ENCODE measurements around the gene EPOP.

The EPOP gene

DNA sequence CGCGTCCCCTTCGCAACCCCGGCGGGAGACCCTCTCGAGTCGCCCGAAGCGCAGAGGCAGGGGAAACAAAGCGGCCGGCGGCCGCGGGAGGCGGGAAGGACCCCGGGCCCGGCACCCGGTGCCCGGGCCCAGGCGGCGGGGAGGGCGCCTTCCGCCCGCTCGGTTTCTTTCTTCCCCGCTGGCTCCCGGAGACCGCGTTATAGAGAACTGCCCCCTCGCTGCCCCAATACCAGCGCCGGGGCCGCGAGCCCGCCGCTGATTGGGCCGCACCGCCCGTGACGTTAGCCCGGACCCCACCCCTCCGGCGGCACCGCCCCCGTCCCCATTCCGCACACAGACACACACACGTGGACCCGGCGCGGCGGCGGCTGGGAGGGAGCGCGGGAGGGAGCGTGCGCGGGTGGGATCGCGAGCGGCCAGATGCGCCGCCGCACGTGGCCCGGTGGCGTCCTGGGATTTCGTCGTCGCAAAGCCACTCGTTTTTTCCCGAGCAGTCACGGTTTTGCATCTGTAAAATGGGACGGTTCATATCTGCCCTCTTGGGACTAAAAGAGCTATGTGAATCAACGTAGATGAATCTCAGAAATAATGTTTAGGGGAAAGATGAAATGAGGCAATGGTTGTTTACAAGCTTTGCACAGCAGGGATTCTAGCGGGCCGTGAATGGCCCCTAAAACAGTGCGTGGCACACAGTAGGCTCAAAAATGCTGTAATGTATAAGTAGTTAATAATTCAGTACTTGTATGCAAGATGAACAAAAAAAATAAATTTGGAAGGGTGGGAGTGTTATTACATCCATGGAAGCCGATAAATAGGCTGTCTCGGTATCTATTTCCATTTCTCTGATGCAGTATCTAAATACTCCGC lies at the start of gene EPOP:
EPOP (minus strand) TSS at position 209 of the 867 bp plus-strand sequence. CDS start 462 bp downstream, outside the sequence.
- DNase-seq (ENCODE audit: low read depth in 2 of 2) = peak; percentile 60 to 61

DNA sequence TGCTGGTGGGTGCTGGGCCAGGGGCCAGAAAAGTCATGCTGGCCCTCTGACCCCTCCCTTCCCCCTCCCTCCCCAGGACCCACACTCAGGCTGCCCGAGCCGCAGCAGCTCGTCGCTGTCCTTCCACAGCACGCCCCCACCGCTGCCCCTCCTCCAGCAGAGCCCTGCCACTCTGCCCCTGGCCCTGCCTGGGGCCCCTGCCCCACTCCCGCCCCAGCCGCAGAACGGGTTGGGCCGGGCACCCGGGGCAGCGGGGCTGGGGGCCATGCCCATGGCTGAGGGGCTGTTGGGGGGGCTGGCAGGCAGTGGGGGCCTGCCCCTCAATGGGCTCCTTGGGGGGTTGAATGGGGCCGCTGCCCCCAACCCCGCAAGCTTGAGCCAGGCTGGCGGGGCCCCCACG lies 47.0 kb upstream of the EPOP start:
- DNase-seq (ENCODE audit: low read depth in 2 of 2) = no peak

DNA sequence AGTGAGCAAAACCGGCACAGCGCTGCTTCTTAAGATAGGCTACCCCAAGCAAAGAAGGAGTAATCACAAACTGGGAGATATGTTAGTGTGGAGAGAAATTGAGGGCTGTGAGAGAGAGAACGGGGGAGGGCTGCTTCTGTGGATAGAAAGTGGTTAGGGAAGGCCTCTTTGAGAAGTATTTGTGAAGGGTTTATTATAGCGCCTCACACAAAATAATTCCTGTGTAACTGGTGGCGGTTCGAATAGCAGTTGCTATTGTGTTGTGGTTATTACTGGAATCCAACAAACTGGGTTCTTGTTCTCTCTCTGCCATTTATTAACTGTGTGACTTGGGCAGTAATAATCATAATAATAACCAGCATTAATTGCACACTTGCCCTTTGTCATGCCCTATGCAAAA lies 46.2 kb upstream of the EPOP start:
- no peak for DNase-seq (ENCODE audit: low read depth in 2 of 2)

DNA sequence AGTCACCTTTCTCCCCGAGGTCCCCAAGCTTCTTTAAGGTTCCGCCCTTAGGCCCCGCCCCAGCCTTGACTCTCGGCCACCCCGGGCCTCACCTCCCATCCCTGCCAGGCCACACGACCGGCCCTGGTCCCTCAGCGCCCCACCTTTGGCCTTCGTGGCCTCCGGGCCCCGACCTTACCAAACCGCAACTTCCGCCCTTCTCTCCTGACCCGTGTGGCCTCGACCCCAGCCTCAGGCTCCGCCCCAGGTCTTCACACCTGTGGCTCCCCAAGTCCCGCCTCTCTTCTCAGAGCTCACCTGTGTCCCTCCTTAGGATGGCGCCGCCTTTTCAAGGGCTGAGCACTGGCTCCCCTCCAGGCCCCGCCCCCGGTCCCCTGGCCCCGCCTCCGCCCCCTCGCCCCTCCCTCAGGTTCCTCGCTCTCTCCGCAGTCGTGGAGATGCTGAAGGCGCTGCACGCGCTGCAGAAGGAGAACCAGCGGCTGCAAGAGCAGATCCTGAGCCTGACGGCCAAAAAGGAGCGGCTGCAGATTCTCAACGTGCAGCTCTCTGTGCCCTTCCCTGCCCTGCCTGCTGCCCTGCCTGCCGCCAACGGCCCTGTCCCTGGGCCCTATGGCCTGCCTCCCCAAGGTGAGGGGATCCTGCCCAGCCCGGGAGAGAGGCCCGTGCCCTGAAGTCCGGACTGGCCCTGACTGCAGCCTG lies 45.3 kb upstream of the EPOP start:
- no peak for DNase-seq (ENCODE audit: low read depth in 2 of 2)

DNA sequence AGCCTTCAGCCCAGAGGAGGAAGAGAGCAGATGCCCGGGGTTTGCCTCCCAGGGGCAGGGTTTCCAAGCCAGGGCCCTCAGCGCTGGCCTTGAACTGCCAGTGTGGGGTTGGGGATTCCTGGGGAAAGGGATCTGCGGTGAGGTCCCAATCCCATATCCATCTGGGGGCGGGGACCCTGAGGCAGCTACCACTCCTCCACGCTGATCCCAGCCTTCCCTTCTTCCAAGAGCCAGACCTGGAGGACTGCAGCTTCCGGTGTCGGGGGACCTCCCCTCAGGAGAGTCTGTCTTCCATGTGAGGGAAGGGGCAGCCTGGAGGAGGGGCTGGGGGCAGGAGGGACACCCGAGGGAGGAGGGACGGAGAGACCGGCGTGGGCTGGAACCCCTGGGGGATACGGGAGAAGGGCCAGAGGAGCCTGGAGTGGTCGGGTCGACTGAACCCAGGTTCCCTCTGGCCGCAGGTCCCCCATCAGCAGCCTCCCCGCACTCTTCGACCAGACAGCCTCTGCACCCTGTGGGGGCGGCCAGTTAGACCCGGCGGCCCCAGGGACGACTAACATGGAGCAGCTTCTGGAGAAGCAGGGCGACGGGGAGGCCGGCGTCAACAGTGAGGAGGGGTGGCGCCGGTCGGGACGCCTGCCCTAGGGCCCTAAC lies 44.7 kb upstream of the EPOP start:
- DNase-seq (ENCODE audit: low read depth in 2 of 2) = no peak

DNA sequence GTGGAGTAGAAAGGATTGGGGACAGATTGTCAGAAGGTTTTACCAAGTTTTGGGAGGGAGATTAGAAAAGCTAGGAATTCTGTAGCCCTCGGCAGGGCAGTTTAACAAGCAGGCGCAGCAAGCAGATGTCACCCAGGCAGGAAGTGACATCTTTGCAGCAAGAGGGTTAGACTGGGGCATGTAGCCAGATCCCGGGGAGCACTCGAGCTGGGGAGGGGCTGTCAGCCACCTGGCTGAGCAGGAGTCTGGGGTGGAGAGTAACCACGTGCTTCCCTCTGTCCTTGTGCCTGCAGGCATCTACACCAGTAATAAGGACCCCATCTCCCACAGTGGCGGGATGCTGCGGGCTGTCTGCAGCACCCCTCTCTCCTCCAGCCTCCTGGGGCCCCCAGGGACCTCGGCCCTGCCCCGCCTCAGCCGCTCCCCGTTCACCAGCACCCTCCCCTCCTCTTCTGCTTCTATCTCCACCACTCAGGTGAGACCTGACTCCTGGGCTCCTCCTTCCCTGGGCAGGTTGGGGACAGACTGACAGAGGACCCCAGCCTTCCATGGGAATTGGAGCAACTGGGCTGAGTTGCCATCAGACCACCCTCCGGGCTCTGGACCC lies 42.5 kb upstream of the EPOP start:
- DNase-seq (ENCODE audit: low read depth in 2 of 2) = no peak

DNA sequence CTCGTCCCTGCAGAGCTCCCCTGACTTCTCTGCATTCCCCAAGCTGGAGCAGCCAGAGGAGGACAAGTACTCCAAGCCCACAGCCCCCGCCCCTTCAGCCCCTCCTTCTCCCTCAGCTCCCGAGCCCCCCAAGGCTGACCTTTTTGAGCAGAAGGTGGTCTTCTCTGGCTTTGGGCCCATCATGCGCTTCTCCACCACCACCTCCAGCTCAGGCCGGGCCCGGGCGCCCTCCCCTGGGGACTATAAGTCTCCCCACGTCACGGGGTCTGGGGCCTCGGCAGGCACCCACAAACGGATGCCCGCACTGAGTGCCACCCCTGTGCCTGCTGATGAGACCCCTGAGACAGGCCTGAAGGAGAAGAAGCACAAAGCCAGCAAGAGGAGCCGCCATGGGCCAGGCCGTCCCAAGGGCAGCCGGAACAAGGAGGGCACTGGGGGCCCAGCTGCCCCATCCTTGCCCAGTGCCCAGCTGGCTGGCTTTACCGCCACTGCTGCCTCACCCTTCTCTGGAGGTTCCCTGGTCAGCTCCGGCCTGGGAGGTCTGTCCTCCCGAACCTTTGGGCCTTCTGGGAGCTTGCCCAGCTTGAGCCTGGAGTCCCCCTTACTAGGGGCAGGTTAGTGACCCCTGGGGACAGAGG lies 41.7 kb upstream of the EPOP start:
- no peak for DNase-seq (ENCODE audit: low read depth in 2 of 2)

DNA sequence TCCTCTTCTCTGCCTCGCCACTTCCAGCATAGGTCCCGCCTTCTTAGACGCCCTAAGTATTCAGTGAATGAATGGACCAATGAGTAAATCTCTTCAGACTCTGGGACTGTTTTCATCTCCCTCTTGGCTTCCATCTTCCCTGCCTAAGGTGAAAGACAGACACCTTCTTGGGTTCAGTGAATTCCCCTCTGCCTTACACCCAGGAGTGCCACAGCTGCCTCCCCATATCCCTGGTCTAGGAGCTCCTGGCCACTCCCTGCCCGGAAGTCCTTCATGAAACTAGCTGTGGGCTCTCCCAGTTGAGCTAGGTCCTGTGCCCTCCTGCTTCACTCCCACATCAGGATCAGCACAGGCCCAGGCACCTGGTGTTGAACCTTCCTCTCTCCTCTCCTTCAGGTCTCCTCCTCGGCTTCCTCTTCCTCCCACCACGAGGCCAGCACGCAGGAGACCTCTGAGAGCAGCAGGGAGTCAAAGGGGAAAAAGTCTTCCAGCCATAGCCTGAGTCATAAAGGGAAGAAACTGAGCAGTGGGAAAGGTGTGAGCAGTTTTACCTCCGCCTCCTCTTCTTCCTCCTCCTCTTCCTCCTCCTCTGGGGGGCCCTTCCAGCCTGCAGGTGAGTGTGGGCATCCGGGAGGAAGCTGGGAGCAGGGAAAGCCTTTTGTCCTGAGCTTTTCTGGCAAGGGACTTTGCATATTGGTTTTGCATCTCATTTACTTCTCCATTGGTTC lies 40.6 kb upstream of the EPOP start:
- DNase-seq (ENCODE audit: low read depth in 2 of 2) = no peak

DNA sequence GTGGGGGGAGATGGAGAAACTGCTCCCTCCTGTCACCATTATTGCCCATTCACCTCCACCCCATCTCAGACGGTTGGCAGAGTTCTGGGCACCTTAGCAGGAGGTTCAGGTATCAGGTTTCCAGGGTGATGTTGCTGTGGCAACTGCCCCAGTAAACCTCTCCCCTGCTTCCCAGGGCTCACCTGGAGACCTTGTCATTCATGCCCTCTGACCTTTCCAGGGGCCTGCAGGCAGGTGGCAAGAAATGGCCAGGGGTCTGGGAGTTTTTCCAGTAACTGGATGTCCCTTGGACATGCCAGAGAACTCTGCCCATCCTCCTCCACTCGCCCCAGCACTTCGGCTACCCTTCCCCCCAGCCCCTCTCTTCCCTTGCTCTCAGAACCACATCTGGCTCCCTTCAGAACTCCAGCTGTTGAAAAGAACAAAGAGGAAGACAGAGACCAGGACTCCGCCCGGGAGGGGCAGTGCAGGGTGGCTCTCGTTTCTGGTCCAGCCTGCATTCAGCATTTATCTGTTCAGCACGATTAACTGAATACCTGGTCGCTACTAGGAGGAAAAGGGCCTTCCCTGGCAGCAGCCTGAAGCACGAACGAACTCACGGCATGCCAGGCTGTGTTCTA lies 38.8 kb upstream of the EPOP start:
- no peak for DNase-seq (ENCODE audit: low read depth in 2 of 2)

DNA sequence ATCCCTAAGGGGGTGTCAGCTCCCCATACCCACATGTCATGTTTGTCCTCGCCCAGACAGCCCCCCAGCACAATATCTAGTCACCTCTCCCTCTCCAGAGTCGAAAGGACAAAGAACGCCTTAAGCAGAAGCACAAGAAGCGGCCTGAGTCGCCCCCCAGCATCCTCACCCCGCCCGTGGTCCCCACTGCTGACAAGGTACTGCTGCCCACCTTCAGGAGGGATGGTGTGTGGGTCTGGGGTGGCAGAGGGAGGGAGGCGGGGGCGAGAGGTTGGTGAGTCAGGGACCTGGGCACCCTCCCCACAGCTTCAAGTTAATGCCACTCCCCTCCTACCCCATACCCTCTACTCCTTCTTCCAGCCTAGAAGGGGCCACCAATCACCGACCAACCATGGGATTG lies 37.8 kb upstream of the EPOP start:
- no peak for DNase-seq (ENCODE audit: low read depth in 2 of 2)

DNA sequence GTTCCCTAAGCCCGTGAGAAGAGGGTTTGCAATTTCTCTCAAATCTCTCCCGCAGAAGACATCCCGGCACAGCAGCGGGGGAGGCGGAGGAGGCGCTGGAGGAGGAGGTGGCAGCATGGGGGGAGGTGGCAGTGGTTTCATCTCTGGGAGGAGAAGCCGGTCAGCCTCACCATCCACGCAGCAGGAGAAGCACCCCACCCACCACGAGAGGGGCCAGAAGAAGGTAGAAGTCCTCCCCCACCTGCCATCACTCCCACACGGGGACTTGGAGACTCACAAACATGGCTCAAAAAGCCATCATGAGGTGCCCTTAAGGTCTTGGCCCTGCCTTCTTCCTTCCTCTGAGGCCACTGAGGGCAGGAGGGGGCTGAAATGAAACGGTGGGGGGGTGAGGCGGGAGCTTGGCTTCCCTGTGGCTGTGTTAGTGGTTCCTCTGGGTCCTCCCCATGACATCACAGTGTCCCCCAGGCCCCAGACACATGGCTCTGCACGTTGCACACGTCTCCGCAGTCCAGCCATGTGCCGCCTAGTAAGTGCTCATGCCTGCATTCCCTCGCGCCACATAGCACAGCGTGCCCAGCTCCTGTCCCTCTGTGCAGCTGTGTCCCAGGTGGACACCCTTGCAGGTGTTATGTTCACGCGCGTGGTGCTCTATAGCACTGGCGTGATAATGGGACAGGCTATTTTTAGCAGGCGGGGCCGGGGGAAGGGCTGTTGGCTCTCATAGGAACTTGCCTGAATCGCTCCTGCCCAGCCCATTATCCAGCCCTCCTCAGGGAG lies 37.2 kb upstream of the EPOP start:
- DNase-seq (ENCODE audit: low read depth in 2 of 2) = no peak

DNA sequence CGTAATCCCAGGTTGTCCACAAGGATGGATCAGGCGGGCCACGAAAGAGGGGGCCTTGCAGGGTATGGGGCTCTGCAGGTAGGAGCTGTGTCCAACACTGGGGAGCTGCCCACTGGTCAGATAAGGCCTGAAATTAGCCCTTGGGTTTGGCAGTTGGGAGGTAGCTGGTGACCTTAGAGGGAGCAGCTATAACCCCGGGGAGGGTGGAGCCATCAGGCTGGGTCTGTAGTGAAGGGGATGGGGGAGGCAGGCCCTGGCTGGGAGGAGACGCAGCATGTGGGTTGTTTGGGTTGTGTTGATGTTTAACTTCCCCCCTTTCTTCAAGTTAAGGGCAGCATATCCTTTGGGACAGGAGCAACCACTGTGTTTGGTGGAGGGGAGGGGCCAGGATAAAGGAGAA lies 36.2 kb upstream of the EPOP start:
- no peak for DNase-seq (ENCODE audit: low read depth in 2 of 2)

DNA sequence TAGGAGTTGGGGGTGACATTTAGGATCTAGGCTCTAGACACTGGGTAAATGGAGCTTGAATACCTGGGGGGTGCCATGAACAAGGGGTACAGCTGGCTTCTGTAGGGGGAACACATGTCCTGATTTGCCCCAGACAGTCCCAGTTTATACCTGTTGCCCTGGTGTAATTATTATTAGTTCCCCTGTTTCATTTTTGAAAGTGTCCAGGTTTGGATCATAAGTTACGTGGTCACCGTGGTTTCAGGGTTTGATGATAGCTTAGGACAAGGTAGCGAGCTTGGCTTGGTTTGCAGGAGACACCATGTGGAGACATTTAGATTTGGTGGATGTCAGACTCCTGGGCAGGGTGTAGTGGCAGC lies 35.8 kb upstream of the EPOP start:
- DNase-seq (ENCODE audit: low read depth in 2 of 2) = no peak

DNA sequence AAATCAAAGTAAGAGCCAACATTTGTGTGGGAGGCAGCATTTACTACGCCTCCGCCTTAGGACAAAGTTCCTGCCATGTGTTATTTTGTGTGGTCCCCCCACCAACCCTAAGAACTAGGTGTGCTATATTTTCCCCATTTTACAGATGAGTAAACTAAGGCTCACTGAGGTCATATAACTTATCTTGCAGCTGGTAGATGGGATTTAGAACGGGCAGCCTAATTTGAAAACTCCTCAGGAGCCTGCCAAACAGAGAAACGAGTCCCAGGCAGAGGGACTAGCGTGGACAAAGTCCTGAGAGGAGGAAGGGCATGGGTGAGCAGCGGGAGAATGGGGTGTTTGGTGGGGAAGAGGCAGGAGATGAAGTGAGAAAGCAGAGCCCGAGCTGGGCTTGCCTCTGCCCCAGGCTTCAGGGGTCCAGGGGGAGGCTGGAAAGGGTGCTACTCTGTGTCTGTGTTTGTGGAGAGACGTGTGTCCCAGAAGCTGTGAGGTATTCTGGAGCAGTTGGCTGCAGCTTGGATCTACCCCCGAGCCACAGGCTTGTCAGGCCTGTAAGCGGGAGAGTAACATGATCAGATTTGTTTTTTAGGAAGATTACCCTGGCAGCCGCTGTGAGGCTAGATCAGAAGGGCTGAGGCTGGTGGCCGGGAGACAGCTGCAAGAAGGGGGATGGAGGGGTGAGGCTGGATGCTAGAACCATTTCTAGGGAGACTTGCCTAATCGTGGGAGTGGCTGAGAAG lies 35.3 kb upstream of the EPOP start:
- DNase-seq (ENCODE audit: low read depth in 2 of 2) = no peak

DNA sequence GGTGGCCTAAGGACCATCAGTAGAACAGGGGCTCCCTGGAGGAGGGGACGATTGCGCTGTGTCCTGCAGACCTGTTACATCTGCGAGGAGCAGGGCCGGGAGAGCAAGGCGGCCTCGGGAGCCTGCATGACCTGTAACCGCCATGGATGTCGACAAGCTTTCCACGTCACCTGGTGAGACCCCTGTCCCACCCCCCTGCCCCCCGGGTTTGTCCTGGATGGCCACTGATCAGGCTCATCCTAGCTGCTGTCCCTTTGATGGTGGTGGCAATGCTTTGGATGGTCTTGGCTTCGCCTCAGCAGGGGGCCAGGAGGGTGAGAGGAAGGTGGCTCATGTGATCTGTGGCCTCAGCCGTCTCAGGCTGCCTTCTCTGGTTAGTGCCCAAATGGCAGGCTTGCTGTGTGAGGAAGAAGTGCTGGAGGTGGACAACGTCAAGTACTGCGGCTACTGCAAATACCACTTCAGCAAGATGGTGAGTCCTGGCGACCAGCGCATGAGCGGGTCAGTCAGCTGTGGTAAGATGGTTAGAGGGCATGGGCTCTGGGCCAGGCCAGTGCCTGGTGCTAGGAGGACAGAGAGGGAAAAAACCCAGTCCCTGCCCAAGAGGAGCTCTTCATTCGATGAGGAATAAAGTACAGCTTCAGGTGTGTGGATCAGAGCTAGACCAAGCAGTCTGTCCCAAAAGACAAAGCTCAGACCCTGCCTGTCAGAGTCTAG lies 34.5 kb upstream of the EPOP start:
- no peak for DNase-seq (ENCODE audit: low read depth in 2 of 2)

DNA sequence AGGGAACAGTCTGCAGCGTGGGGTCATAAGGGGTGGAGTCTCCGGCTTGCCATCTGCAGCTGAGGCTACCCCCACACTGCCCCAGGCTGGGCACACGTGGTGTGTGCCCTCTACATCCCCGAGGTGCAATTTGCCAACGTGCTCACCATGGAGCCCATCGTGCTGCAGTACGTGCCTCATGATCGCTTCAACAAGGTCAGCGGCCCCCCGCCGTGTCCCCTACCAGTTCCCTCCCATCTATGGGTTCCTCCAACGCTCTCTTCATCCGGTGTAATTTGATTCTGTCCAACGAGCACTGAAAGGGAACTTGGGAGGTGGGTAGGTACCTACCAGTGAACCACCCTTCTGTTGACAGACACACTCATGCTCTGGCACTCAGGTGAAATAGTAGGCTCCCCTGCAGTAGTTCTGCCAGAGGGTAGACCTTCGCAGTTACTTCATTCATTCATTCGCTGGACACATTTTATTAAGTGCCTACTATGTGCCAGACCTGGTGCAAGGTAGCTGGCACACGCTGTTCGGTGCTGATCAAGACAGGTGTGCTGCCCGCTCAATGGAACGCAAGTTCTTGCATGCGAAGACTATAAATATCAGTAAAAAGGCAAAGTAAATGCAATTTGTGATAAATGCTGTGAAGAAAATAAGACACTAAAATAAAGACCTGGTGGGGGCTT lies 33.1 kb upstream of the EPOP start:
- no peak for DNase-seq (ENCODE audit: low read depth in 2 of 2)

DNA sequence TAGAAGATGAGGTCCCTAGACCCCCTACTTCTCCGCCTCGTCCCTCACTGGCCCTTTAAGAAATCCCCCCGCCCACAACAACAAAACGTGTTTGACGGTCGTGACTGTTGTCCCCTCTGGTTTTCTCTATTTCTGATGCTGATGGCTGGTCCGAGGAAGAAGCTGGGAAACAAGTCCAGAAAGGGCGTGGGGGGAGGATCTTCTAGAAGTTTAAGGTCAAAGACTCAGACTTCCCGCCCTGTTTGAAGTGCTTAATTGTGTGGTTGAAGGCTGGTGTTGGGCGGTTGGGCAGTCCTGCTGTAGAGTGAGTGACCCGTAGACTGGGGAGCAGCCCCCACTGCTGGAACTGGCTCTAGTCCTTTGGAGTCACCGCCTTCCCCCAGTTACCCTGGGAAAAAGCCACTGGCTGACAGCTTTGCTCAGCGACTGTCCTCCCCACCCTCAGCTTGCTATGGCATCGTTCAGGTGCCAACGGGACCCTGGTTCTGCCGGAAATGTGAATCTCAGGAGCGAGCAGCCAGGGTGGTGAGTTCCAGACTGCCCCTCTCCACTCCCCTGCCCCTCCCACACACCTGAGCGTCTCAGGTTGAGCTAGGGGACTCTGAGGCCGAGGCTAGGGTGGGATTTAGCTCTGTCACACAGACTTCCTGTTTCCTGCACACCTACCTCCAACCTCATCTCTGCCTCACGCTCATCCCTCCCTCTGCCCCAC lies 31.9 kb upstream of the EPOP start:
- no peak for DNase-seq (ENCODE audit: low read depth in 2 of 2)

Data from fibroblast of skin of left biceps (primary cell).